ENCODE measurements around the gene SSMEM1. TPM values are rescaled to one million over a fixed set of nuclear protein-coding genes. Genes with fewer than 3 reads are reported as not detected.

Gene SSMEM1
- total and polyA plus RNA-seq, 9 of the 15 experiments (the other 6 are each of a cell fraction or from before 2014, with no cell fraction given): 0.10 to 0.28 (median 0.18) TPM; not detected in 4

DNA sequence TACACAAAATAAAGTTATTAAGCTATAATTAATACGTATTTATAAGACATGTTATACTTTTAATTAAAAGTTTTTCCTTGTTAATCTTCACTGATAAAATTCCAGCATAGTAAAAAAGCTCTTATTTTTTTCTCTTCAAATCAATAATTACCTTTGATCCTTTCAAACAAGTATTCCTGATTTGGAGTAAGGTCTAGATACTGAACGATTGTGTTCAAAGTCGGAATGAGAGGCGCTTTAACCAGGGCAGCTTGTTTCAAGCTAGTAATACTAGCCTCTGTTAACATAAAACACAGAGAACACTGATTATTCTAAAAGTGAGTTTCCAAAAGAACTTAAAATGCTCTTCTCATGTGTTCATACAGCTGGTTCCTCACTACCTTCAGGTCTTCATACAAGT lies 29.4 kb upstream of the SSMEM1 start:
- Histone ChIP-seq H3K36me3 (ENCODE audit: control insufficient read depth, insufficient read depth, low read length) (peaks cover 91% of the 10 kb centered on the region), H3K4me3 (no peak overlapping the region), H3K27me3 (ENCODE audit: control insufficient read depth in 2 of 2, insufficient read depth in 2 of 2, low read length in 2 of 2) (no peaks in the 10 kb centered on the region), H3K79me2 (ENCODE audit: control insufficient read depth, insufficient read depth, low read length) (peaks cover 7% of the 10 kb centered on the region; the same call in 1 of the 3 replicates), H3K4me2 (ENCODE audit: insufficient read depth, low read length) (no peak overlapping the region), H3K9me3 (replicated peaks; ENCODE audit: control insufficient read depth, insufficient read depth, low read depth, low read length) (no peaks in the 10 kb centered on the region), H3K4me1 (replicated peaks in 1 of 2; ENCODE audit: control insufficient read depth in 2 of 2, insufficient read depth in 2 of 2, low read length in 2 of 2) (no peaks in the 10 kb centered on the region), H2AFZ (ENCODE audit: low read depth, low read length) (no peak overlapping the region), H4K20me1 (replicated peaks; ENCODE audit: control insufficient read depth, insufficient read depth, low read length) (no peaks in the 10 kb centered on the region), H3K9ac (ENCODE audit: insufficient read depth in 1 of 2, low read depth in 2 of 2, low read length in 2 of 2) (no peak overlapping the region), H3K27ac (ENCODE audit: extremely low read depth, low read depth, low read length) (no peak overlapping the region), H3K9me1 (ENCODE audit: control insufficient read depth, insufficient read depth, low read length) (no peaks in the 10 kb centered on the region)
- no peak; the same call in 2 of the 3 replicates for ATAC-seq
- ChIA-PET CTCF (ENCODE audit: low intra/inter-chr PET ratio) (no interaction called here), POLR2A (interaction anchor here (0.6 to 1.0 kb wide), 6 partner anchors 9 to 51 kb away, joined by 3 to 4 read pairs (median 3); partner anchors contain the start of gene TMEM209)
- in situ Hi-C loops (cut with MboI) (no loop called here), intact Hi-C loops (cut with micrococcal nuclease) (no loop called here)
- DNase-seq (ENCODE audit: extremely low read depth in 1 of 4, low spot score in 3 of 4): no peak
- TF ChIP-seq BDP1 (IDR thresholded peaks at IDR 0.05; ENCODE audit: insufficient read depth, insufficient read length) (no peak), ZNF507 (tag; conservative IDR thresholded peaks at IDR 0.05) (0 out of 2 replicates have a peak, but pooled peaks have one; percentile 1), ZNF830 (CRISPR knock-in tag; IDR thresholded peaks at IDR 0.05) (no peak), EWSR1 (IDR thresholded peaks at IDR 0.05; ENCODE audit: borderline replicate concordance, low read depth, partially characterized antibody) (no peak)
- BruUV-seq (replicated peaks): no TSS peak
- WGBS (ENCODE audit: insufficient coverage, low coverage, missing lambda C conversion rate): 96% methylated on average over 4 of the region's 4 CpGs
- no peak for FAIRE-seq

DNA sequence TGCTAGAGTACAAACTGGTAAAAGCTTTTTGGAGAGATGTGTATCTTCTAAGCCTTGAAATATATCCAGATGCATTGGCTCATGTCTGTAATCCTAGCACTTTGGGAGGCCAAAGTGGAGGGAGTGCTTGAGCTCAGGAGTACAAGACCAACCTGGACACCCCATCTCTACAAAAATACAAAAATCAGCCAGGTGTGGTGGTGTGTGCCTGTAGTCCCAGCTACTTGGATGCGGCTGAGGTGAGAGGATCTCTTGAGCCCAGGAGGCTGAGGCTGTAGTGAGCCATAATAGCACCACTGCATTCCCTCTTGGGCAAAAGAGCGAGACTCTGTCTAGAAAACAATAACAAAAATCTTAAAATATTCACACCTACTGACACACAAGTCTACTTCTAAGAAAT lies 28.0 kb upstream of the SSMEM1 start:
- in situ Hi-C loops (cut with MboI) (no loop called here), intact Hi-C loops (cut with micrococcal nuclease) (no loop called here)
- Histone ChIP-seq H3K9me3 (replicated peaks; ENCODE audit: control insufficient read depth, insufficient read depth, low read depth, low read length) (no peaks in the 10 kb centered on the region), H3K4me3 (no peak overlapping the region), H3K9ac (ENCODE audit: insufficient read depth in 1 of 2, low read depth in 2 of 2, low read length in 2 of 2) (no peak overlapping the region), H2AFZ (ENCODE audit: low read depth, low read length) (no peak overlapping the region), H3K4me2 (ENCODE audit: insufficient read depth, low read length) (no peak overlapping the region), H3K36me3 (ENCODE audit: control insufficient read depth, insufficient read depth, low read length) (peaks cover 91% of the 10 kb centered on the region), H4K20me1 (replicated peaks; ENCODE audit: control insufficient read depth, insufficient read depth, low read length) (no peaks in the 10 kb centered on the region), H3K27me3 (ENCODE audit: control insufficient read depth in 2 of 2, insufficient read depth in 2 of 2, low read length in 2 of 2) (no peaks in the 10 kb centered on the region), H3K27ac (ENCODE audit: extremely low read depth, low read depth, low read length) (no peak overlapping the region), H3K9me1 (ENCODE audit: control insufficient read depth, insufficient read depth, low read length) (no peaks in the 10 kb centered on the region), H3K4me1 (replicated peaks in 1 of 2; ENCODE audit: control insufficient read depth in 2 of 2, insufficient read depth in 2 of 2, low read length in 2 of 2) (no peaks in the 10 kb centered on the region), H3K79me2 (ENCODE audit: control insufficient read depth, insufficient read depth, low read length) (peaks cover 7% of the 10 kb centered on the region; the same call in 1 of the 3 replicates)
- 97% methylated on average over 2 of the region's 2 CpGs for WGBS (ENCODE audit: insufficient coverage, low coverage, missing lambda C conversion rate)
- BruUV-seq (replicated peaks): no TSS peak
- ATAC-seq: no peak
- peak; percentile 29 for FAIRE-seq
- ChIA-PET POLR2A (interaction anchor here (1.0 to 2.7 kb wide), 3 partner anchors 9 to 50 kb away, joined by 3 to 9 read pairs (median 3); no protein-coding TSS in a partner anchor), CTCF (ENCODE audit: low intra/inter-chr PET ratio) (no interaction called here)
- no peak for DNase-seq (ENCODE audit: extremely low read depth in 1 of 4, low spot score in 3 of 4)
- TF ChIP-seq, protein P1, sequence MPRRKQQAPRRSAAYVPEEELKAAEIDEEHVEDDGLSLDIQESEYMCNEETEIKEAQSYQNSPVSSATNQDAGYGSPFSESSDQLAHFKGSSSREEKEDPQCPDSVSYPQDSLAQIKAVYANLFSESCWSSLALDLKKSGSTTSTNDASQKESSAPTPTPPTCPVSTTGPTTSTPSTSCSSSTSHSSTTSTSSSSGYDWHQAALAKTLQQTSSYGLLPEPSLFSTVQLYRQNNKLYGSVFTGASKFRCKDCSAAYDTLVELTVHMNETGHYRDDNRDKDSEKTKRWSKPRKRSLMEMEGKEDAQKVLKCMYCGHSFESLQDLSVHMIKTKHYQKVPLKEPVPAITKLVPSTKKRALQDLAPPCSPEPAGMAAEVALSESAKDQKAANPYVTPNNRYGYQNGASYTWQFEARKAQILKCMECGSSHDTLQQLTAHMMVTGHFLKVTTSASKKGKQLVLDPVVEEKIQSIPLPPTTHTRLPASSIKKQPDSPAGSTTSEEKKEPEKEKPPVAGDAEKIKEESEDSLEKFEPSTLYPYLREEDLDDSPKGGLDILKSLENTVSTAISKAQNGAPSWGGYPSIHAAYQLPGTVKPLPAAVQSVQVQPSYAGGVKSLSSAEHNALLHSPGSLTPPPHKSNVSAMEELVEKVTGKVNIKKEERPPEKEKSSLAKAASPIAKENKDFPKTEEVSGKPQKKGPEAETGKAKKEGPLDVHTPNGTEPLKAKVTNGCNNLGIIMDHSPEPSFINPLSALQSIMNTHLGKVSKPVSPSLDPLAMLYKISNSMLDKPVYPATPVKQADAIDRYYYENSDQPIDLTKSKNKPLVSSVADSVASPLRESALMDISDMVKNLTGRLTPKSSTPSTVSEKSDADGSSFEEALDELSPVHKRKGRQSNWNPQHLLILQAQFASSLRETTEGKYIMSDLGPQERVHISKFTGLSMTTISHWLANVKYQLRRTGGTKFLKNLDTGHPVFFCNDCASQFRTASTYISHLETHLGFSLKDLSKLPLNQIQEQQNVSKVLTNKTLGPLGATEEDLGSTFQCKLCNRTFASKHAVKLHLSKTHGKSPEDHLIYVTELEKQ (CRISPR knock-in tag; IDR thresholded peaks at IDR 0.05): no peak
- TF ChIP-seq LCOR (CRISPR knock-in tag; IDR thresholded peaks at IDR 0.05): no peak
- no peak for TF ChIP-seq ZNF224 (CRISPR knock-in tag; IDR thresholded peaks at IDR 0.05)
- no peak for TF ChIP-seq IFI16 (CRISPR knock-in tag; IDR thresholded peaks at IDR 0.05)
- no peak for TF ChIP-seq YY1 (IDR thresholded peaks at IDR 0.05; ENCODE audit: borderline replicate concordance in 1 of 3, control insufficient read depth in 1 of 3, extremely low read depth in 1 of 3, insufficient read depth in 3 of 3, insufficient read length in 1 of 3, insufficient replicate concordance in 2 of 3, low read depth in 1 of 3, low read length in 2 of 3)
- TF ChIP-seq SFPQ (IDR thresholded peaks at IDR 0.05; ENCODE audit: low read depth, low read length): no peak
